Measurements from ENCODE around the gene RGS3.

The RGS3 gene

DNA sequence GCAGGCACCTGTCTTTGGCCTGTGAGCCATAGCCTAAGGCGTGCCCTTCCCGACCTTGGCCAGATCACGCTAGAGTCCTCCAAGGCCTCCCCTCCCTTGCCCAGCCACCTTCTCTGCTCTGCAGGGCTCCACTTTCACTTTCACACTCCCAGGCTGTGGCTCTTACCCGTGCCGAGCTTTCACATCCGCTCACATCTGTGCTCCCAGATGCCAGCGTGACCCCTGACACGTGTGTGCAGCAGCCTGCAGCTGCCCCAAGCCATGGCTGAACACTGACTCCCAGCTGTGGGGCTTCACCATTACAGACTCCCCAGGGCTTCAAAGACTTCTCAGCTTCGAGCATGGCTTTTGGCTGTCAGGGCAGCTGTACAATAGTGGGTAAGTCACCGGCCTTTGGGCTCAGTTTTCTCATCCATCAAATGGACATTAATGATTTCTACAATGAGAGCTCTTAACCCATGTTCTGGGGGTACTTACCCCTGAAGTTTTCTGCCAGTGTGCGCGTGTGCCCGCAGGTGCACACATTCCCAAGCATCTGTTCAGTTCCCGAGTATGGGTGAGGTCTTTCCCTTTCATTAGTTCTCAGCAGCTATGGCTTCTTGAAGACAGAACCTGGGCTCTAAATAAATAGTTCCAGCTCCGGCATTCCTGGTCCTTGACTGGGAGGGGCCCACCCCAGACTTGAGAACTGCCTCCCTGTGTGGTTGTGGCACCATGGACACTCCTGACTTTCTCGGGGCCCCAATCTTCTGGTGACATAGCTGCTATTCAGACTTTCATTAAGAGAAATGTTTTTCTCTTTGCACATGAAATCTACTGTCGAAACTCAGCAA is 118.6 kb downstream of the RGS3 start:
- in situ Hi-C loops (cut with MboI; ENCODE audit: low sequenced_read_pairs) = loop anchor here (25.0 kb wide), 1 partner anchor 670 kb away; no protein-coding TSS in a partner anchor

- in situ Hi-C loops (cut with MboI; ENCODE audit: low sequenced_read_pairs) = loop anchor here (25.0 kb wide), 1 partner anchor 670 kb away; no protein-coding TSS in a partner anchor
Observed at GRCh38 chr9:113582698-113583200, 119.2 kb downstream of the RGS3 start.

DNA sequence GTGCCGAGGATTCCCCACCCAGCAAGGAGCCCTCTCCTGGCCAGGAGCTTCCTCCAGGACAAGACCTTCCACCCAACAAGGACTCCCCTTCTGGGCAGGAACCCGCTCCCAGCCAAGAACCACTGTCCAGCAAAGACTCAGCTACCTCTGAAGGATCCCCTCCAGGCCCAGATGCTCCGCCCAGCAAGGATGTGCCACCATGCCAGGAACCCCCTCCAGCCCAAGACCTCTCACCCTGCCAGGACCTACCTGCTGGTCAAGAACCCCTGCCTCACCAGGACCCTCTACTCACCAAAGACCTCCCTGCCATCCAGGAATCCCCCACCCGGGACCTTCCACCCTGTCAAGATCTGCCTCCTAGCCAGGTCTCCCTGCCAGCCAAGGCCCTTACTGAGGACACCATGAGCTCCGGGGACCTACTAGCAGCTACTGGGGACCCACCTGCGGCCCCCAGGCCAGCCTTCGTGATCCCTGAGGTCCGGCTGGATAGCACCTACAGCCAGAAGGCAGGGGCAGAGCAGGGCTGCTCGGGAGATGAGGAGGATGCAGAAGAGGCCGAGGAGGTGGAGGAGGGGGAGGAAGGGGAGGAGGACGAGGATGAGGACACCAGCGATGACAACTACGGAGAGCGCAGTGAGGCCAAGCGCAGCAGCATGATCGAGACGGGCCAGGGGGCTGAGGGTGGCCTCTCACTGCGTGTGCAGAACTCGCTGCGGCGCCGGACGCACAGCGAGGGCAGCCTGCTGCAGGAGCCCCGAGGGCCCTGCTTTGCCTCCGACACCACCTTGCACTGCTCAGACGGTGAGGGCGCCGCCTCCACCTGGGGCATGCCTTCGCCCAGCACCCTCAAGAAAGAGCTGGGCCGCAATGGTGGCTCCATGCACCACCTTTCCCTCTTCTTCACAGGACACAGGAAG is 120.2 kb downstream of the RGS3 start:
- in situ Hi-C loops (cut with MboI; ENCODE audit: low sequenced_read_pairs) = loop anchor here (25.0 kb wide), 1 partner anchor 671 kb away; no protein-coding TSS in a partner anchor

- in situ Hi-C loops (cut with MboI; ENCODE audit: low sequenced_read_pairs) = loop anchor here (25.0 kb wide), 1 partner anchor 672 kb away; no protein-coding TSS in a partner anchor
Observed at GRCh38 chr9:113584428-113585084, 121.0 kb downstream of the RGS3 start.

- in situ Hi-C loops (cut with MboI; ENCODE audit: low sequenced_read_pairs) = loop anchor here (25.0 kb wide), 1 partner anchor 673 kb away; no protein-coding TSS in a partner anchor
Observed at GRCh38 chr9:113585085-113585442, 121.5 kb downstream of the RGS3 start.

GRCh38 chr9:113585555-113585954 is 122.0 kb downstream of the RGS3 start:
- in situ Hi-C loops (cut with MboI; ENCODE audit: low sequenced_read_pairs) = loop anchor here (25.0 kb wide), 1 partner anchor 673 kb away; no protein-coding TSS in a partner anchor

- in situ Hi-C loops (cut with MboI; ENCODE audit: low sequenced_read_pairs) = loop anchor here (25.0 kb wide), 1 partner anchor 675 kb away; no protein-coding TSS in a partner anchor
Observed at GRCh38 chr9:113587471-113588031, 124.0 kb downstream of the RGS3 start.

- in situ Hi-C loops (cut with MboI; ENCODE audit: low sequenced_read_pairs) = loop anchor here (25.0 kb wide), 1 partner anchor 676 kb away; no protein-coding TSS in a partner anchor
Observed at GRCh38 chr9:113588242-113588810, 124.8 kb downstream of the RGS3 start.

GRCh38 chr9:113588936-113589335 is 125.4 kb downstream of the RGS3 start:
- in situ Hi-C loops (cut with MboI; ENCODE audit: low sequenced_read_pairs) = loop anchor here (25.0 kb wide), 1 partner anchor 677 kb away; no protein-coding TSS in a partner anchor

DNA sequence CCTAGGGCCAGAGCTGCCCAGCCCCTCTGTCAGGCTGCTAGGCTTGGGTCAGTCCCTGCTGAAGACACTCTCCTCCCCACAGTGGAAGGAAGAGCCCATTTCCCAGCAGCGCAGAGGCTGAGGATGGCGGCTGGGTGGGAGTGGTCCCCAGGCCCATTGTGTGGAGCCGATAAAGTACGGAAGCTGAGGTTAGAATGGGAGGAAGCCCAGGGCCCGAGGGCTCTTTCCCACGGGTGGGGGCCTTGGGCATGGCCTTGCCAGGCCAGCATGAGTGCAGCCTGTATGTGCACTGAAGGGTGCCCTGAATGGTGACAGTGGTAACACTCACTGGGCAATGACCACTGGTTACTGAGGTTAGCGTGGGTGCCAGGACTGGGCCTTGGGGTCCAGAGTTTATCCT is 125.9 kb downstream of the RGS3 start:
- in situ Hi-C loops (cut with MboI; ENCODE audit: low sequenced_read_pairs) = loop anchor here (25.0 kb wide), 1 partner anchor 677 kb away; no protein-coding TSS in a partner anchor

DNA sequence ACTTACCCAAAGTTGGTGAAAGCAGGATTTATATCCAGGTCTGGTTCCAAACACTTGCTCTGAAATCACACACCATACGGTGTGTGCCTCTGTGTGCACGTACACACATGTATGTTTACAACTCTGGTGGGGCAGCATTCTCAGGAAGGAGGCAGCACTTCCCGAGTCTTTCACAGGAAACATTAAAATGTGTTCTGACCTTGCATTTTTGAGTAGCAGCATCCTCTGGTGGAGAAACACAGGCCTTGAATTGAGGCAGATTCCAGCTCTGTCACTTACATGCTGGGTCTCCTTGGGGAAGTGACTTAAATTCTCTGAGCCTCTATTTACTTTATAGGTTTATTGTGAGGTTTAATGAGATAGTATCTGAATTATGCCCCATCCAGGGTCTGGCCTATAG is 126.4 kb downstream of the RGS3 start:
- in situ Hi-C loops (cut with MboI; ENCODE audit: low sequenced_read_pairs) = loop anchor here (5.0 to 25.0 kb wide), 3 partner anchors 67 to 678 kb away; no protein-coding TSS in a partner anchor

- in situ Hi-C loops (cut with MboI; ENCODE audit: low sequenced_read_pairs) = loop anchor here (5.0 to 25.0 kb wide), 3 partner anchors 67 to 678 kb away; no protein-coding TSS in a partner anchor
Observed at GRCh38 chr9:113590389-113590788, 126.9 kb downstream of the RGS3 start.

- in situ Hi-C loops (cut with MboI; ENCODE audit: low sequenced_read_pairs) = loop anchor here (5.0 to 25.0 kb wide), 3 partner anchors 66 to 679 kb away; no protein-coding TSS in a partner anchor
Observed at GRCh38 chr9:113590991-113591898, 127.7 kb downstream of the RGS3 start.

DNA sequence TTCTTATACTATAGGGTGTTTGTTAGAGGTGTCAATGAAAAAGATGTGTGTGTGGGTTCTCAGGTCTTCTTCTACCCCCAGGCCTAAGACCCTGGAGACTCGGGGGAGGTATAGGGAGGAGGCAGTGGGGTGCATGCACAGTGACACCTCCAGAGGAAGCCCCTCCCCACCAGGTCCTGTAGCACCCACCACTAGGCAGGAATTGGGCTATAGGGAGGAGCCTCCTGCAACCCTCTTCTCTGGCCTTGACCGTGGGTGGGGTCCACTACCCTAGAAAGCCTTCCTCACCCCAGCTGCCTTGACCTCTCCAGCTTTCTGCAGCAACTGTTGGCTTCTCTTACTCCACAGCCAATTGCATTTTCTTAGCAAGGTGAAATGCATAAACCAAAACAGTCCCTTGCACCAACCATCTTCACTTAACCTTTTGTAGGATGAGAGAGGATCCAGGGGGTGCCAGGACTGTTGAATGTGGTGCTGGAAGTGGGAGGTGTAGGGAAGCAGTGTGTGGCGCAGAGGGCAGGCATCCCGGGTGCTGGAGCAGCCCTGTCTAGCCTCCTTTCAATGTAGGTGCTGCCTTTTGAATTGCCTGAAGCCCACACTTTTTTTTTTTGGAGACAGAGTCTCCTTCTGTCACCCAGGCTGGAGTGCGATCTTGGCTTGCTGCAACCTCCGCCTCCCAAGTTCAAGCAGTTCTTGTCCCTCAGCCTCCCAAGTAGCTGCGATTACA is 128.5 kb downstream of the RGS3 start:
- in situ Hi-C loops (cut with MboI; ENCODE audit: low sequenced_read_pairs) = loop anchor here (5.0 to 25.0 kb wide), 3 partner anchors 65 to 680 kb away; no protein-coding TSS in a partner anchor

GRCh38 chr9:113592876-113593575 is 129.5 kb downstream of the RGS3 start:
- in situ Hi-C loops (cut with MboI; ENCODE audit: low sequenced_read_pairs) = loop anchor here (5.0 to 25.0 kb wide), 3 partner anchors 64 to 681 kb away; no protein-coding TSS in a partner anchor

DNA sequence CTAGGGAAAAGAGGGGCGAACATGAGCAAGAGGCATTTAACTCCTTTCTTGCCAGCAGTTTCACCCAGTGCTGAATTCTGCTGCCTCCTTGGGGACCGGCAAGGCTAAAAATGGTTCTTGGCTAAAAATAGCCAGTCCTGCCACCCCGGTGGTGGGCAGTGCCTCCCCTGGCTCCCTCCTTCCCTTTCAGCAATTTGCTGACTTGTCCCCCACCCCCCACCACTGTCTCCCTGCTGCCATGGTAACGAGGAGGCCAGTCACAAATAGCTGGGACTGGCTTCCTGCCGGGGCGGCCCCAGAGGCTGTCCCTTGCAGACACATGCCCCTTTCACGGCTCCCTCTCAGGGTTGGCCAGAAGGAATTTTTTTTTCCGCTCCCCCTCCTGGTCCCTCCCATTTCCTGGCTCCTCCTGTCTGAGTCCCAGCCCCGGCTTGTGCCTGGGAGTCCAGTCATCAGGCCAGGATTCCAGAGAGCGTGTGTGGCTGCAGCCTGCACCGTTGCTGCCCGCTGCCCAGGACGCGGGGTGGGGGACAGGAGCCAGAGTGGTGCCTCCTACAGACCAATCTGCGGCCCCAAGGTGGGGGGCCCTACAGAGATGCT is 130.3 kb downstream of the RGS3 start:
- in situ Hi-C loops (cut with MboI; ENCODE audit: low sequenced_read_pairs) = loop anchor here (5.0 to 25.0 kb wide), 3 partner anchors 64 to 681 kb away; no protein-coding TSS in a partner anchor
